Measurements from ENCODE around the gene ARID4B. TPM values are rescaled to one million over a fixed set of nuclear protein-coding genes. Genes with fewer than 3 reads are reported as not detected.

The ARID4B gene
- total and polyA plus RNA-seq, 2 of the 13 experiments (the other 11 are each of a cell fraction or from before 2014, with no cell fraction given): 9.7 to 24.6 TPM

DNA sequence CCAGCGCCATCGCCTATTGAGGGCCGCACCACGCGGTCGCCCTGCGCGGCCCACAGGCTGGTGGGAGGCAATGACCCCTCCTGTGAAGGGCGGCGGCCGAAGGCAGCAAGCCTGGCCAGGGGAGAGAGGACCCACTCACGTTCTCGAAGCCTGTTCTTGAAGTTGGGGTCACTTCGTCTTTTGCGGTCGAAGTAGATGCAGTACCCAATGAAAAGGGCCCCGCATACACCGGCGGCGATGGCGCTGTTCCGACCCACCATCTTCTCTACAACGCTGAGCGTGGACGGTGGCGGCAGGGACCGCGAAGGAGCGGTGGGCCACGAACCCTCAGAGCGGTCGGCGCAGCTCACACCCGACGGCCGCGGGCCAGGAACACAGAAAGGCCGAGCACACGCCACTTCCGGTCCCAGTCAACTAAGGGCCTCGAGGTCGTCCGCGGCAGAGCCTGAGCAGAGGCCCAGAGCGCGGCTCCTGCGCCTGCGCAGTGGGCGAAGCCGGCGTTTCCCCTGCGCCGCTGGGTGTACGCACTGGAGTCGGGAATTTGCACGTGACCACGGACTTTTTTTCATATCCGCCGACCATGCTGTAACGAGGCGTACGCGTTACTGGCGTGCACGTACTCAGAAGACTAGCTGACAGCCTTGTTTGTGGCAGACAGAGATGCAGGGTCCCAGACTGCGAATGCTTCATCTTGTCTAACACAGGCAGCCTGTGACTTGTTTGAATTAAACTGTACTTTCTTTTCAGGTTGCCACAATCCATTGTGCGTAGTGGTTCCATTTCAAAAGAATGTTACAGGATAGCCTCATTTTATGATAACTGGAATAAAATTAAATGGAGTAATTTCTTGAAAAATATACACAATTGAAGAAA is 199.3 kb downstream of the ARID4B start, which contains the start of gene TOMM20 (continued):
- TF ChIP-seq ZNF451 (CRISPR knock-in tag; IDR thresholded peaks at IDR 0.05) (peak; percentile 83), TOPORS (CRISPR knock-in tag; IDR thresholded peaks at IDR 0.05) (peak; percentile 81; the same call in 1 of the 2 replicates), CREB1 (IDR thresholded peaks at IDR 0.05) (peak; percentile 80), CREB1 (CRISPR knock-in tag; IDR thresholded peaks at IDR 0.05) (peak; percentile 90), CENPT (CRISPR knock-in tag; IDR thresholded peaks at IDR 0.05; ENCODE audit: low read depth) (no peak), XBP1 (CRISPR knock-in tag; IDR thresholded peaks at IDR 0.05) (no peak), ZKSCAN8 (CRISPR knock-in tag; IDR thresholded peaks at IDR 0.05; ENCODE audit: borderline replicate concordance) (peak; percentile 66; the same call in 1 of the 2 replicates), ZNF549 (CRISPR knock-in tag; IDR thresholded peaks at IDR 0.05) (no peak), ZNF552 (CRISPR knock-in tag; IDR thresholded peaks at IDR 0.05; ENCODE audit: borderline replicate concordance) (no peak; the same call in 1 of the 2 replicates), NAIF1 (CRISPR knock-in tag; IDR thresholded peaks at IDR 0.05; ENCODE audit: borderline replicate concordance) (peak; percentile 77; the same call in 1 of the 2 replicates), ZBTB7B (CRISPR knock-in tag; IDR thresholded peaks at IDR 0.05) (no peak), GABPA (IDR thresholded peaks at IDR 0.05; ENCODE audit: low read depth, low read length) (peak; percentile 81), GABPA (CRISPR knock-in tag; IDR thresholded peaks at IDR 0.05; ENCODE audit: low read depth) (peak; percentile 94), NRL (CRISPR knock-in tag; IDR thresholded peaks at IDR 0.05; ENCODE audit: borderline replicate concordance) (peak; percentile 86), NR1H2 (CRISPR knock-in tag; IDR thresholded peaks at IDR 0.05; ENCODE audit: borderline replicate concordance, low read depth) (no peak), ZNF615 (CRISPR knock-in tag; IDR thresholded peaks at IDR 0.05; ENCODE audit: borderline replicate concordance) (0 out of 2 replicates have a peak, but pooled peaks have one; percentile 89), SALL1 (CRISPR knock-in tag; IDR thresholded peaks at IDR 0.05) (peak; percentile 92), TCF7L2 (IDR thresholded peaks at IDR 0.05; ENCODE audit: low read depth, low read length) (no peak)
- TF ChIP-seq, protein P1, sequence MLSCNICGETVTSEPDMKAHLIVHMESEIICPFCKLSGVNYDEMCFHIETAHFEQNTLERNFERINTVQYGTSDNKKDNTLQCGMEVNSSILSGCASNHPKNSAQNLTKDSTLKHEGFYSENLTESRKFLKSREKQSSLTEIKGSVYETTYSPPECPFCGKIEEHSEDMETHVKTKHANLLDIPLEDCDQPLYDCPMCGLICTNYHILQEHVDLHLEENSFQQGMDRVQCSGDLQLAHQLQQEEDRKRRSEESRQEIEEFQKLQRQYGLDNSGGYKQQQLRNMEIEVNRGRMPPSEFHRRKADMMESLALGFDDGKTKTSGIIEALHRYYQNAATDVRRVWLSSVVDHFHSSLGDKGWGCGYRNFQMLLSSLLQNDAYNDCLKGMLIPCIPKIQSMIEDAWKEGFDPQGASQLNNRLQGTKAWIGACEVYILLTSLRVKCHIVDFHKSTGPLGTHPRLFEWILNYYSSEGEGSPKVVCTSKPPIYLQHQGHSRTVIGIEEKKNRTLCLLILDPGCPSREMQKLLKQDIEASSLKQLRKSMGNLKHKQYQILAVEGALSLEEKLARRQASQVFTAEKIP (CRISPR knock-in tag; IDR thresholded peaks at IDR 0.05; ENCODE audit: borderline replicate concordance): no peak
- TF ChIP-seq, protein P2, sequence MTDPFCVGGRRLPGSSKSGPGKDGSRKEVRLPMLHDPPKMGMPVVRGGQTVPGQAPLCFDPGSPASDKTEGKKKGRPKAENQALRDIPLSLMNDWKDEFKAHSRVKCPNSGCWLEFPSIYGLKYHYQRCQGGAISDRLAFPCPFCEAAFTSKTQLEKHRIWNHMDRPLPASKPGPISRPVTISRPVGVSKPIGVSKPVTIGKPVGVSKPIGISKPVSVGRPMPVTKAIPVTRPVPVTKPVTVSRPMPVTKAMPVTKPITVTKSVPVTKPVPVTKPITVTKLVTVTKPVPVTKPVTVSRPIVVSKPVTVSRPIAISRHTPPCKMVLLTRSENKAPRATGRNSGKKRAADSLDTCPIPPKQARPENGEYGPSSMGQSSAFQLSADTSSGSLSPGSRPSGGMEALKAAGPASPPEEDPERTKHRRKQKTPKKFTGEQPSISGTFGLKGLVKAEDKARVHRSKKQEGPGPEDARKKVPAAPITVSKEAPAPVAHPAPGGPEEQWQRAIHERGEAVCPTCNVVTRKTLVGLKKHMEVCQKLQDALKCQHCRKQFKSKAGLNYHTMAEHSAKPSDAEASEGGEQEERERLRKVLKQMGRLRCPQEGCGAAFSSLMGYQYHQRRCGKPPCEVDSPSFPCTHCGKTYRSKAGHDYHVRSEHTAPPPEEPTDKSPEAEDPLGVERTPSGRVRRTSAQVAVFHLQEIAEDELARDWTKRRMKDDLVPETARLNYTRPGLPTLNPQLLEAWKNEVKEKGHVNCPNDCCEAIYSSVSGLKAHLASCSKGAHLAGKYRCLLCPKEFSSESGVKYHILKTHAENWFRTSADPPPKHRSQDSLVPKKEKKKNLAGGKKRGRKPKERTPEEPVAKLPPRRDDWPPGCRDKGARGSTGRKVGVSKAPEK (CRISPR knock-in tag; IDR thresholded peaks at IDR 0.05; ENCODE audit: borderline replicate concordance): 0 out of 2 replicates have a peak, but pooled peaks have one; percentile 39
- TF ChIP-seq, protein P3, sequence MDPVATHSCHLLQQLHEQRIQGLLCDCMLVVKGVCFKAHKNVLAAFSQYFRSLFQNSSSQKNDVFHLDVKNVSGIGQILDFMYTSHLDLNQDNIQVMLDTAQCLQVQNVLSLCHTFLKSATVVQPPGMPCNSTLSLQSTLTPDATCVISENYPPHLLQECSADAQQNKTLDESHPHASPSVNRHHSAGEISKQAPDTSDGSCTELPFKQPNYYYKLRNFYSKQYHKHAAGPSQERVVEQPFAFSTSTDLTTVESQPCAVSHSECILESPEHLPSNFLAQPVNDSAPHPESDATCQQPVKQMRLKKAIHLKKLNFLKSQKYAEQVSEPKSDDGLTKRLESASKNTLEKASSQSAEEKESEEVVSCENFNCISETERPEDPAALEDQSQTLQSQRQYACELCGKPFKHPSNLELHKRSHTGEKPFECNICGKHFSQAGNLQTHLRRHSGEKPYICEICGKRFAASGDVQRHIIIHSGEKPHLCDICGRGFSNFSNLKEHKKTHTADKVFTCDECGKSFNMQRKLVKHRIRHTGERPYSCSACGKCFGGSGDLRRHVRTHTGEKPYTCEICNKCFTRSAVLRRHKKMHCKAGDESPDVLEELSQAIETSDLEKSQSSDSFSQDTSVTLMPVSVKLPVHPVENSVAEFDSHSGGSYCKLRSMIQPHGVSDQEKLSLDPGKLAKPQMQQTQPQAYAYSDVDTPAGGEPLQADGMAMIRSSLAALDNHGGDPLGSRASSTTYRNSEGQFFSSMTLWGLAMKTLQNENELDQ (CRISPR knock-in tag; IDR thresholded peaks at IDR 0.05; ENCODE audit: borderline replicate concordance): no peak
- TF ChIP-seq, protein P4, sequence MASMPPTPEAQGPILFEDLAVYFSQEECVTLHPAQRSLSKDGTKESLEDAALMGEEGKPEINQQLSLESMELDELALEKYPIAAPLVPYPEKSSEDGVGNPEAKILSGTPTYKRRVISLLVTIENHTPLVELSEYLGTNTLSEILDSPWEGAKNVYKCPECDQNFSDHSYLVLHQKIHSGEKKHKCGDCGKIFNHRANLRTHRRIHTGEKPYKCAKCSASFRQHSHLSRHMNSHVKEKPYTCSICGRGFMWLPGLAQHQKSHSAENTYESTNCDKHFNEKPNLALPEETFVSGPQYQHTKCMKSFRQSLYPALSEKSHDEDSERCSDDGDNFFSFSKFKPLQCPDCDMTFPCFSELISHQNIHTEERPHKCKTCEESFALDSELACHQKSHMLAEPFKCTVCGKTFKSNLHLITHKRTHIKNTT (CRISPR knock-in tag; IDR thresholded peaks at IDR 0.05): no peak

Data from HepG2 (cell line).